Activated CD4-positive, CD25-positive, alpha-beta regulatory T cell (primary cell): ENCODE data around the gene CHST15.

Experiments
- DNase-seq, 4 experiments: peaks; one replicate each; lab custom pipeline; 2025; lab: John Stamatoyannopoulos, UW

The CHST15 gene

GRCh38 chr10:124082555-124082954, 10.8 kb downstream of the CHST15 start:
- DNase-seq = no peak

- DNase-seq = no peak
These were observed 11.8 kb downstream of the CHST15 start for GRCh38 chr10:124081547-124082140.

GRCh38 chr10:124079864-124080263, 13.5 kb downstream of the CHST15 start:
- DNase-seq = no peak

- no peak for DNase-seq
These were observed 14.7 kb downstream of the CHST15 start for GRCh38 chr10:124078714-124079113.

GRCh38 chr10:124078028-124078427, 15.4 kb downstream of the CHST15 start:
- DNase-seq = no peak

- no peak for DNase-seq
These were observed 16.0 kb downstream of the CHST15 start for GRCh38 chr10:124077208-124077993.

- DNase-seq = no peak
These were observed 17.2 kb downstream of the CHST15 start for GRCh38 chr10:124076148-124076733.

GRCh38 chr10:124075231-124075955, 18.0 kb downstream of the CHST15 start:
- no peak for DNase-seq

- no peak for DNase-seq
These were observed 18.8 kb downstream of the CHST15 start for GRCh38 chr10:124074501-124075109.

- DNase-seq = no peak
These were observed 19.4 kb downstream of the CHST15 start for GRCh38 chr10:124073978-124074377.

- no peak for DNase-seq
These were observed 20.9 kb downstream of the CHST15 start for GRCh38 chr10:124072541-124072940.

GRCh38 chr10:124072106-124072505, 21.3 kb downstream of the CHST15 start:
- DNase-seq = no peak

- no peak for DNase-seq
These were observed 22.3 kb downstream of the CHST15 start for GRCh38 chr10:124071141-124071540.

- DNase-seq = no peak
These were observed 22.7 kb downstream of the CHST15 start for GRCh38 chr10:124070666-124071065.

GRCh38 chr10:124069341-124070264, 23.8 kb downstream of the CHST15 start:
- no peak for DNase-seq

- DNase-seq = no peak
These were observed 24.5 kb downstream of the CHST15 start for GRCh38 chr10:124068929-124069328.

GRCh38 chr10:124067825-124068400, 25.5 kb downstream of the CHST15 start:
- DNase-seq = no peak

GRCh38 chr10:124066781-124067714, 26.4 kb downstream of the CHST15 start:
- DNase-seq = no peak

- no peak for DNase-seq
These were observed 27.2 kb downstream of the CHST15 start for GRCh38 chr10:124066126-124066700.
